Glutamatergic neuron (in vitro differentiated cells): ENCODE measurements around the gene TRIM49D1. TPM values are rescaled to one million over a fixed set of nuclear protein-coding genes. Genes with fewer than 3 reads are reported as not detected.
"Not testable (repeated sequence)": the region's sequence is repeated elsewhere in the genome, so short reads cannot be mapped to it uniquely, and the experiment has no call there.

Experiments used
- DNase-seq: peaks from one replicate; pipeline ENCODE4 v3.0.0; 2022
- H3K27ac Mint-ChIP-seq: one replicate; pipeline ENCODE4 v1.8.0; 2020; ENCODE audit warnings: mild to moderate bottlenecking, mixed read lengths, inconsistent platforms; ENCODE audit not compliant: unreplicated experiment
- H3K27me3 Mint-ChIP-seq: one replicate; pipeline ENCODE4 v1.8.0; 2020; ENCODE audit warnings: mild to moderate bottlenecking, moderate library complexity, mixed read lengths, inconsistent platforms; ENCODE audit not compliant: unreplicated experiment
- H3K36me3 Mint-ChIP-seq: one replicate; pipeline ENCODE4 v1.8.0; 2020; ENCODE audit warnings: mild to moderate bottlenecking, mixed read lengths, inconsistent platforms; ENCODE audit not compliant: unreplicated experiment
- H3K4me1 Mint-ChIP-seq: one replicate; pipeline ENCODE4 v1.8.0; 2020; ENCODE audit warnings: mild to moderate bottlenecking, low read depth, mixed read lengths, inconsistent platforms; ENCODE audit not compliant: unreplicated experiment
- H3K4me3 Mint-ChIP-seq: one replicate; pipeline ENCODE4 v1.8.0; 2020; ENCODE audit warnings: mild to moderate bottlenecking, mixed read lengths, inconsistent platforms; ENCODE audit not compliant: unreplicated experiment
- H3K9me3 Mint-ChIP-seq: one replicate; pipeline ENCODE4 v1.8.0; 2020; ENCODE audit warnings: mild to moderate bottlenecking, moderate library complexity, mixed read lengths, inconsistent platforms; ENCODE audit not compliant: unreplicated experiment
- CTCF ChIP-seq: fragments of 200-600 bp; sonication (generic); IDR thresholded peaks from one replicate; pipeline ENCODE4 v1.5.0; 2021; ENCODE audit not compliant: partially characterized antibody, unreplicated experiment
- long read RNA-seq: library from polyadenylated mRNA; unstranded; transcript quantifications from one replicate; pipeline ENCODE4 v2.0.0, GENCODE V29; 2020; ENCODE audit not compliant: unreplicated experiment
- total RNA-seq: library from RNA; stranded (reverse); fragmentation: NEBNext Ultra II Directional; extraction: Animal tissue kit (Norgen Biotek cat#: 25700); gene quantifications from one replicate; pipeline ENCODE4 v1.2.1, GENCODE V29; 2021; ENCODE audit not compliant: unreplicated experiment

TRIM49D1 gene, protein sequence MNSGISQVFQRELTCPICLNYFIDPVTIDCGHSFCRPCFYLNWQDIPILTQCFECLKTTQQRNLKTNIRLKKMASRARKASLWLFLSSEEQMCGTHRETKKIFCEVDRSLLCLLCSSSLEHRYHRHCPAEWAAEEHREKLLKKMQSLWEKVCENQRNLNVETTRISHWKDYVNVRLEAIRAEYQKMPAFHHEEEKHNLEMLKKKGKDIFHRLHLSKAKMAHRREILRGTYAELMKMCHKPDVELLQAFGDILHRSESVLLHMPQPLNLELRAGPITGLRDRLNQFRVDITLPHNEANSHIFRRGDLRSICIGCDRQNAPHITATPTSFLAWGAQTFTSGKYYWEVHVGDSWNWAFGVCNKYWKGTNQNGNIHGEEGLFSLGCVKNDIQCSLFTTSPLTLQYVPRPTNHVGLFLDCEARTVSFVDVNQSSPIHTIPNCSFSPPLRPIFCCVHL
- 1.2 TPM for total RNA-seq
- long read RNA-seq, partial matches to known transcripts, result 1 of 1 reads
- long read RNA-seq, other reads (novel, unspliced or antisense), result 0 of 1 reads

GRCh38 chr11:89922195-89922660 lies at the start of gene TRIM49D1:
Gene TRIM49D1 (minus strand): TSS chr11:89922245. CDS start chr11:89917710, 4,535 bp downstream.
- no peaks in the 10 kb centered on the region for H3K4me1 Mint-ChIP-seq
- H3K27me3 Mint-ChIP-seq, result no peaks in the 10 kb centered on the region
- H3K36me3 Mint-ChIP-seq, result no peaks in the 10 kb centered on the region
- H3K27ac Mint-ChIP-seq, result no peak within 1 kb of the TSS
- no peak for DNase-seq
- H3K9me3 Mint-ChIP-seq, result no peaks in the 10 kb centered on the region
- no peak within 1 kb of the TSS for H3K4me3 Mint-ChIP-seq
- no peak for TF ChIP-seq CTCF

DNA sequence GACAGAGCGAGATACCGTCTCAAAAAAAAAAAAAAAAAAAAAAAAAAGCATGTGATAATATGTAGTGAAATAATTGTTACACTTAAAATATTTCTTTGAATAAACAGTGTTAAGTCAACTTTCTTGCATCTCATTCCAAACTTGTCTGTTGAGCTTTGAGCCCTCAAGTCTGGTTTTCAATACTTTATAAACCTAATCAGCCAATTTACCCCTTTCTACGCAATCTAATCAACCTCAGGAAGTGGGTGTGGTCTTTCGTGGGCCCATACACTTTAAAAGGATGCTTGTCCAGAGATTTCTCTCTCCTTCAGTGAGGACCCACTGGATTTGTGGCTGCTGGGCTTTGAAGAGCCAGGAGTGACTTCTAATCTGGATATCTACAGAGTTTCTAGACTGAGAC lies 43.7 kb upstream of the TRIM49D1 start, which contains the start of gene TRIM64:
Gene TRIM64 (plus strand): TSS at position 301 of the 400 bp plus-strand sequence. CDS start 2,467 bp downstream, outside the sequence.
- not testable (repeated sequence) for H3K36me3 Mint-ChIP-seq, H3K4me1 Mint-ChIP-seq, DNase-seq, H3K4me3 Mint-ChIP-seq, H3K9me3 Mint-ChIP-seq, H3K27ac Mint-ChIP-seq, H3K27me3 Mint-ChIP-seq

GRCh38 chr11:89960833-89961232 lies 38.8 kb upstream of the TRIM49D1 start:
- H3K27ac Mint-ChIP-seq, H3K36me3 Mint-ChIP-seq, H3K9me3 Mint-ChIP-seq, H3K4me1 Mint-ChIP-seq, H3K4me3 Mint-ChIP-seq, DNase-seq, H3K27me3 Mint-ChIP-seq: not testable (repeated sequence)

GRCh38 chr11:89923764-89924163 lies 1.7 kb upstream of the TRIM49D1 start, which contains the start of gene TRIM49D2:
Gene TRIM49D2 (plus strand): TSS chr11:89924064. CDS start chr11:89926762, 2,698 bp downstream.
- not testable (repeated sequence) for H3K36me3 Mint-ChIP-seq, DNase-seq, H3K27ac Mint-ChIP-seq, H3K27me3 Mint-ChIP-seq, H3K9me3 Mint-ChIP-seq, H3K4me1 Mint-ChIP-seq, H3K4me3 Mint-ChIP-seq

DNA sequence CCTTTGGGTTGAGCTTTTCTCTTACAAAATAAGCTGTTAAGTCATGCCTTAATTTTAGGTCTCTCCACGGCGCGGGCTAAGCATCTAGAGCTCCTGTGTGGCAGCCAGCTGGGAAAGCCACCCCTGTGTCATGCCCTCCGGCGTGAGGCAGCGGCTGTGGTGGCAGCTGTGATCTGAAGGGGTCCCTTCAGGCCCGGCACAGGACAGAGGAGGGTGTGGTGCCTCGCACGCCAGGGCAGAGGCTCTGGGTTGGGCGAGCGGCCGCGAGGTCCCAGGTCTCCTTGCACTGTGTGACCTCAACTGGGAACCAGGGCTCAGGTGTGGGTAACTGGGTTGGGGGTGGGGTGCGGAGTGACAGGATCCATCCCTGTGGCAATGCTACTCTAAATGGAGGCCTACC lies 21.2 kb downstream of the TRIM49D1 start:
- not testable (repeated sequence) for H3K4me3 Mint-ChIP-seq, H3K27me3 Mint-ChIP-seq, H3K27ac Mint-ChIP-seq, H3K9me3 Mint-ChIP-seq, H3K36me3 Mint-ChIP-seq, DNase-seq, H3K4me1 Mint-ChIP-seq

- H3K4me3 Mint-ChIP-seq, H3K27me3 Mint-ChIP-seq, DNase-seq, H3K9me3 Mint-ChIP-seq, H3K36me3 Mint-ChIP-seq, H3K27ac Mint-ChIP-seq, H3K4me1 Mint-ChIP-seq: not testable (repeated sequence)
Observed at GRCh38 chr11:89893245-89893644, 28.8 kb downstream of the TRIM49D1 start.

- H3K27ac Mint-ChIP-seq, H3K27me3 Mint-ChIP-seq, H3K4me1 Mint-ChIP-seq, H3K4me3 Mint-ChIP-seq, DNase-seq, H3K9me3 Mint-ChIP-seq, H3K36me3 Mint-ChIP-seq: not testable (repeated sequence)
Observed at GRCh38 chr11:89877511-89877910, 44.5 kb downstream of the TRIM49D1 start.

- not testable (repeated sequence) for H3K9me3 Mint-ChIP-seq, H3K36me3 Mint-ChIP-seq, H3K27ac Mint-ChIP-seq, H3K4me1 Mint-ChIP-seq, DNase-seq, H3K4me3 Mint-ChIP-seq, H3K27me3 Mint-ChIP-seq
Observed at GRCh38 chr11:89872588-89872987, 49.5 kb downstream of the TRIM49D1 start.

DNA sequence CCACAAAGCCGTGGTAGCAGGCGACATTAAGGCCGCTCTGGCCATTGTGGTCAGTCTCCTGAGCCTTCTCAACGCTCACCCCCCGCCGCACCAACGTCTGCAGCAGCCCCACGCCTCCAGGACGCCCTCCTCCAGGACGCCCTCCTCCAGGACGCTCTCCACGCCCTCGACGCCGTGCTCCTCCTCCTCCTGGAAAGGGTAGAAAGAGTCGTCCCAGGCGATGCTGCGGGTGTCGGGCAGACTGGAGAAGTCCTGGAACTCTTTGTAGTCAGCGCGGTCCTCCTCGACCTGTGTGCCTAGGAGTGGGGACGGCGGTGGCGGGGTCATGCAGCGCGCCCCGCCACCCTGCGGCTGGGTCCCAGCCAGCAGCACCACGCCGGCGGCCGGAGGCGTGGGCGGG lies 56.8 kb downstream of the TRIM49D1 start:
- not testable (repeated sequence) for H3K4me3 Mint-ChIP-seq, H3K9me3 Mint-ChIP-seq, H3K27me3 Mint-ChIP-seq, H3K4me1 Mint-ChIP-seq, H3K36me3 Mint-ChIP-seq, DNase-seq, H3K27ac Mint-ChIP-seq

GRCh38 chr11:89863906-89864704 lies 57.9 kb downstream of the TRIM49D1 start:
- not testable (repeated sequence) for DNase-seq, H3K27ac Mint-ChIP-seq, H3K4me3 Mint-ChIP-seq, H3K36me3 Mint-ChIP-seq, H3K27me3 Mint-ChIP-seq, H3K9me3 Mint-ChIP-seq, H3K4me1 Mint-ChIP-seq
